ENCODE results near the gene NBEAL2.

The NBEAL2 gene

GRCh38 chr3:46955157-46955556 is 24.3 kb upstream of the NBEAL2 start:
- no peak overlapping the region for H3K9ac ChIP-seq
- H3K4me1 ChIP-seq (ENCODE audit: low read depth, poor library complexity, severe bottlenecking), result peaks cover 21% of the 10 kb centered on the region
- H2AFZ ChIP-seq (ENCODE audit: low read depth), result no peak overlapping the region
- no peaks in the 10 kb centered on the region for H3K27me3 ChIP-seq (ENCODE audit: insufficient read depth, low read depth)
- no peak overlapping the region for H3K4me2 ChIP-seq
- H4K20me1 ChIP-seq (ENCODE audit: insufficient read depth), result peaks cover 11% of the 10 kb centered on the region; the same call in 1 of the 2 replicates
- no peaks in the 10 kb centered on the region for H3K36me3 ChIP-seq (ENCODE audit: insufficient read depth)
- H3K79me2 ChIP-seq (ENCODE audit: insufficient read depth, low read depth), result peaks cover 82% of the 10 kb centered on the region
- no peak for TF ChIP-seq CTCF (conservative IDR thresholded peaks at IDR 0.05; ENCODE audit: low read depth, low read length)
- no peak overlapping the region for H3K27ac ChIP-seq
- H3K4me3 ChIP-seq (IDR thresholded peaks at IDR 0.05; ENCODE audit: insufficient read depth, low read depth, low read length), result no peak overlapping the region

- Histone ChIP-seq H3K9ac (no peak overlapping the region), H3K4me1 (ENCODE audit: low read depth, poor library complexity, severe bottlenecking) (peaks cover 17% of the 10 kb centered on the region)
These were observed 23.6 kb upstream of the NBEAL2 start for GRCh38 chr3:46955801-46956259.

GRCh38 chr3:46957092-46957820 is 22.2 kb upstream of the NBEAL2 start:
- no peak for TF ChIP-seq CTCF (conservative IDR thresholded peaks at IDR 0.05; ENCODE audit: low read depth, low read length)
- Histone ChIP-seq H2AFZ (ENCODE audit: low read depth) (no peak overlapping the region), H3K36me3 (ENCODE audit: insufficient read depth) (no peaks in the 10 kb centered on the region), H3K27me3 (ENCODE audit: insufficient read depth, low read depth) (no peaks in the 10 kb centered on the region), H3K4me3 (IDR thresholded peaks at IDR 0.05; ENCODE audit: insufficient read depth, low read depth, low read length) (no peak overlapping the region), H3K27ac (no peak overlapping the region), H4K20me1 (ENCODE audit: insufficient read depth) (peaks cover 11% of the 10 kb centered on the region; the same call in 1 of the 2 replicates), H3K4me2 (no peak overlapping the region), H3K9ac (no peak overlapping the region), H3K4me1 (ENCODE audit: low read depth, poor library complexity, severe bottlenecking) (peaks cover 17% of the 10 kb centered on the region), H3K79me2 (ENCODE audit: insufficient read depth, low read depth) (peaks cover 81% of the 10 kb centered on the region)

More at GRCh38 chr3:46955801-46956259, 23.6 kb upstream of the NBEAL2 start:
- H3K4me3 ChIP-seq (IDR thresholded peaks at IDR 0.05; ENCODE audit: insufficient read depth, low read depth, low read length), result no peak overlapping the region
- peaks cover 80% of the 10 kb centered on the region for H3K79me2 ChIP-seq (ENCODE audit: insufficient read depth, low read depth)
- H3K27me3 ChIP-seq (ENCODE audit: insufficient read depth, low read depth), result no peaks in the 10 kb centered on the region
- TF ChIP-seq CTCF (conservative IDR thresholded peaks at IDR 0.05; ENCODE audit: low read depth, low read length), result no peak
- H2AFZ ChIP-seq (ENCODE audit: low read depth), result no peak overlapping the region
- H3K4me2 ChIP-seq, result no peak overlapping the region
- peaks cover 11% of the 10 kb centered on the region; the same call in 1 of the 2 replicates for H4K20me1 ChIP-seq (ENCODE audit: insufficient read depth)
- no peak overlapping the region for H3K27ac ChIP-seq
- no peaks in the 10 kb centered on the region for H3K36me3 ChIP-seq (ENCODE audit: insufficient read depth)

- Histone ChIP-seq H3K4me2 (no peak overlapping the region), H3K27ac (no peak overlapping the region), H3K79me2 (ENCODE audit: insufficient read depth, low read depth) (peaks cover 68% of the 10 kb centered on the region), H3K4me1 (ENCODE audit: low read depth, poor library complexity, severe bottlenecking) (peaks cover 17% of the 10 kb centered on the region), H3K9ac (no peak overlapping the region), H3K4me3 (IDR thresholded peaks at IDR 0.05; ENCODE audit: insufficient read depth, low read depth, low read length) (no peak overlapping the region), H3K27me3 (ENCODE audit: insufficient read depth, low read depth) (no peaks in the 10 kb centered on the region), H2AFZ (ENCODE audit: low read depth) (no peak overlapping the region), H4K20me1 (ENCODE audit: insufficient read depth) (peaks cover 11% of the 10 kb centered on the region; the same call in 1 of the 2 replicates), H3K36me3 (ENCODE audit: insufficient read depth) (no peaks in the 10 kb centered on the region)
- TF ChIP-seq CTCF (conservative IDR thresholded peaks at IDR 0.05; ENCODE audit: low read depth, low read length), result no peak
These were observed 20.9 kb upstream of the NBEAL2 start for GRCh38 chr3:46958467-46959160.

Data from KMS-11 (cell line).